ENCODE measurements around the gene GRHL3. TPM values are rescaled to one million over a fixed set of nuclear protein-coding genes. Genes with fewer than 3 reads are reported as not detected.

GRHL3 gene
- polyA plus RNA-seq, 1 experiment: 0.04 TPM

- Histone ChIP-seq H3K4me3 (ENCODE audit: low read depth, low read length) (no peak overlapping the region), H3K27me3 (ENCODE audit: control insufficient read depth, insufficient read depth, low read length) (no peaks in the 10 kb centered on the region), H3K27ac (ENCODE audit: low read depth, low read length) (no peak overlapping the region), H3K9me3 (ENCODE audit: control insufficient read depth, insufficient read depth, low read length) (no peaks in the 10 kb centered on the region; the same call in 1 of the 2 replicates)
- CTCF ChIA-PET: no interaction called here
- no peak for TF ChIP-seq CTCF (IDR thresholded peaks at IDR 0.05; ENCODE audit: low read depth, low read length)
- POLR2A ChIA-PET: no interaction called here
- no peak for DNase-seq (ENCODE audit: low read depth, low spot score)
Observed at GRCh38 chr1:24361811-24362210, 42.7 kb downstream of the GRHL3 start.

- DNase-seq (ENCODE audit: low read depth, low spot score): no peak
- ChIA-PET CTCF (interaction anchor here (0.8 to 6.0 kb wide), 2 partner anchors 46 to 161 kb away, joined by 3 to 30 read pairs; no protein-coding TSS in a partner anchor), POLR2A (no interaction called here)
- H3K4me3 ChIP-seq (ENCODE audit: low read depth, low read length): no peak overlapping the region
- H3K9me3 ChIP-seq (ENCODE audit: control insufficient read depth, insufficient read depth, low read length): no peaks in the 10 kb centered on the region; the same call in 1 of the 2 replicates
- no peak overlapping the region for H3K27ac ChIP-seq (ENCODE audit: low read depth, low read length)
- TF ChIP-seq CTCF (IDR thresholded peaks at IDR 0.05; ENCODE audit: low read depth, low read length): no peak
- H3K27me3 ChIP-seq (ENCODE audit: control insufficient read depth, insufficient read depth, low read length): no peaks in the 10 kb centered on the region
Observed at GRCh38 chr1:24362396-24362795, 43.2 kb downstream of the GRHL3 start.

- DNase-seq (ENCODE audit: low read depth, low spot score): peak; percentile 67
- no peak overlapping the region for H3K4me3 ChIP-seq (ENCODE audit: low read depth, low read length)
- ChIA-PET CTCF (interaction anchor here (0.8 to 6.0 kb wide), 2 partner anchors 47 to 161 kb away, joined by 3 to 30 read pairs; no protein-coding TSS in a partner anchor), POLR2A (no interaction called here)
- no peak for TF ChIP-seq CTCF (IDR thresholded peaks at IDR 0.05; ENCODE audit: low read depth, low read length)
- H3K27me3 ChIP-seq (ENCODE audit: control insufficient read depth, insufficient read depth, low read length): no peaks in the 10 kb centered on the region
- H3K9me3 ChIP-seq (ENCODE audit: control insufficient read depth, insufficient read depth, low read length): no peaks in the 10 kb centered on the region; the same call in 1 of the 2 replicates
- no peak overlapping the region for H3K27ac ChIP-seq (ENCODE audit: low read depth, low read length)
Observed at GRCh38 chr1:24362982-24363614, 43.9 kb downstream of the GRHL3 start.

GRCh38 chr1:24363994-24364393 is 44.8 kb downstream of the GRHL3 start:
- POLR2A ChIA-PET: interaction anchor here (0.6 kb wide), 1 partner anchor 74 kb away, joined by 4 read pairs; no protein-coding TSS in a partner anchor
- no peak for TF ChIP-seq CTCF (IDR thresholded peaks at IDR 0.05; ENCODE audit: low read depth, low read length)
- DNase-seq (ENCODE audit: low read depth, low spot score): no peak
- Histone ChIP-seq H3K27me3 (ENCODE audit: control insufficient read depth, insufficient read depth, low read length) (no peaks in the 10 kb centered on the region), H3K9me3 (ENCODE audit: control insufficient read depth, insufficient read depth, low read length) (no peaks in the 10 kb centered on the region; the same call in 1 of the 2 replicates), H3K4me3 (ENCODE audit: low read depth, low read length) (no peak overlapping the region), H3K27ac (ENCODE audit: low read depth, low read length) (no peak overlapping the region)
- CTCF ChIA-PET: interaction anchor here (6.0 kb wide), 1 partner anchor 162 kb away, joined by 30 read pairs; no protein-coding TSS in a partner anchor

GRCh38 chr1:24364605-24364974 is 45.4 kb downstream of the GRHL3 start:
- DNase-seq (ENCODE audit: low read depth, low spot score): no peak
- H3K9me3 ChIP-seq (ENCODE audit: control insufficient read depth, insufficient read depth, low read length): no peaks in the 10 kb centered on the region; the same call in 1 of the 2 replicates
- H3K4me3 ChIP-seq (ENCODE audit: low read depth, low read length): no peak overlapping the region
- H3K27me3 ChIP-seq (ENCODE audit: control insufficient read depth, insufficient read depth, low read length): no peaks in the 10 kb centered on the region
- CTCF ChIA-PET: interaction anchor here (2.0 to 6.0 kb wide), 2 partner anchors 27 to 163 kb away, joined by 14 to 30 read pairs; no protein-coding TSS in a partner anchor
- H3K27ac ChIP-seq (ENCODE audit: low read depth, low read length): no peak overlapping the region
- TF ChIP-seq CTCF (IDR thresholded peaks at IDR 0.05; ENCODE audit: low read depth, low read length): no peak
- POLR2A ChIA-PET: interaction anchor here (0.6 kb wide), 1 partner anchor 74 kb away, joined by 4 read pairs; no protein-coding TSS in a partner anchor
